GM23338 (cell line): Measurements from ENCODE around the gene KIAA0513. TPM values are rescaled to one million over a fixed set of nuclear protein-coding genes. Genes with fewer than 3 reads are reported as not detected.

Experiments used
- ATAC-seq: fragments of 200-7000 bp; cut with Tn5 transposase; 3 replicates; pipeline ENCODE4 v1.9.1; 2020
- DNase-seq: peaks from one replicate; pipeline ENCODE4 v3.0.0-alpha.2; 2015; ENCODE audit warnings: low spot score
- H2AFZ ChIP-seq: fragments of 200-600 bp; sonication (generic); 2 replicates; pipeline ENCODE4 v1.8.0; 2016; ENCODE audit warnings: antibody characterized with exemption, mild to moderate bottlenecking, moderate library complexity
- H3F3A ChIP-seq: fragments of 200-600 bp; sonication (generic); replicated peaks from 2 replicates; pipeline ENCODE4 v1.8.0; 2017; ENCODE audit warnings: antibody characterized with exemption, mixed run types, low read depth
- H3K27ac ChIP-seq: fragments of 200-600 bp; sonication (generic); 2 replicates; pipeline ENCODE4 v1.6.1; 2016; ENCODE audit warnings: low read depth
- H3K27me3 ChIP-seq: fragments of 200-600 bp; sonication (generic); 2 replicates; pipeline ENCODE4 v1.8.0; 2016; ENCODE audit warnings: mild to moderate bottlenecking, mixed run types, moderate library complexity; ENCODE audit not compliant: insufficient read depth
- H3K36me3 ChIP-seq: fragments of 200-600 bp; sonication (generic); 2 replicates; pipeline ENCODE4 v1.8.0; 2016; ENCODE audit warnings: mild to moderate bottlenecking; ENCODE audit not compliant: insufficient read depth
- H3K4me1 ChIP-seq: fragments of 200-600 bp; sonication (generic); 2 replicates; pipeline ENCODE4 v1.8.0; 2016; ENCODE audit warnings: mild to moderate bottlenecking, moderate library complexity; ENCODE audit not compliant: insufficient read depth
- H3K4me2 ChIP-seq: fragments of 200-600 bp; sonication (generic); 2 replicates; pipeline ENCODE4 v1.7.1; 2017; ENCODE audit warnings: mixed run types
- H3K4me3 ChIP-seq: fragments of 200-600 bp; sonication (generic); 2 replicates; pipeline ENCODE4 v1.6.1; 2016; ENCODE audit warnings: mixed run types
- H3K79me2 ChIP-seq: fragments of 200-600 bp; sonication (generic); replicated peaks from 2 replicates; pipeline ENCODE4 v1.8.0; 2017; ENCODE audit warnings: mild to moderate bottlenecking; ENCODE audit not compliant: insufficient read depth
- H3K9me2 ChIP-seq: fragments of 200-600 bp; sonication (generic); 2 replicates; pipeline ENCODE4 v1.8.0; 2017; ENCODE audit not compliant: insufficient read depth
- H4K20me1 ChIP-seq: fragments of 200-600 bp; sonication (generic); replicated peaks from 2 replicates; pipeline ENCODE4 v1.8.0; 2017; ENCODE audit warnings: mild to moderate bottlenecking; ENCODE audit not compliant: insufficient read depth
- H3K27ac Mint-ChIP-seq: 2 replicates; pipeline ENCODE4 v1.8.0; 2020; ENCODE audit warnings: inconsistent platforms, mild to moderate bottlenecking, moderate library complexity, mixed read lengths
- H3K27me3 Mint-ChIP-seq: 3 replicates; pipeline ENCODE4 v1.8.0; 2022; ENCODE audit warnings: low read depth, mild to moderate bottlenecking, moderate library complexity, mixed read lengths, inconsistent platforms; ENCODE audit not compliant: insufficient read depth, poor library complexity
- H3K36me3 Mint-ChIP-seq: 3 replicates; pipeline ENCODE4 v1.8.0; 2021; ENCODE audit warnings: low read depth, mild to moderate bottlenecking, inconsistent platforms, moderate library complexity, mixed read lengths
- H3K4me1 Mint-ChIP-seq: 3 replicates; pipeline ENCODE4 v1.8.0; 2020; ENCODE audit warnings: mild to moderate bottlenecking, inconsistent platforms, mixed read lengths
- H3K4me3 Mint-ChIP-seq: 3 replicates; pipeline ENCODE4 v1.8.0; 2021; ENCODE audit warnings: moderate library complexity, mild to moderate bottlenecking, inconsistent platforms, mixed read lengths
- H3K9me3 Mint-ChIP-seq: 3 replicates; pipeline ENCODE4 v1.8.0; 2020; ENCODE audit warnings: moderate library complexity, mild to moderate bottlenecking, inconsistent platforms, mixed read lengths
- CREB1 ChIP-seq: fragments of 250-450 bp; sonication (Bioruptor Pico); IDR thresholded peaks from 2 replicates; pipeline ENCODE4 v1.5.0; 2020; ENCODE audit warnings: low read depth, mild to moderate bottlenecking, moderate library complexity
- CTCF ChIP-seq, 2 experiments: fragments of 200-600 bp in 1 of 2; sonication (generic) in 1 of 2; conservative IDR thresholded peaks; 2 replicates each; pipeline versions ENCODE4 v1.5.1 to v1.6.1; 2016 to 2017; ENCODE audit warnings: antibody characterized with exemption in 2 of 2, low read depth in 2 of 2, mild to moderate bottlenecking in 2 of 2, moderate library complexity in 1 of 2
- ETS1 ChIP-seq: IDR thresholded peaks from 2 replicates; pipeline ENCODE4 v1.6.1; 2016; ENCODE audit warnings: antibody characterized with exemption
- EZH2 ChIP-seq: fragments of 200-600 bp; sonication (generic); IDR thresholded peaks from one replicate; pipeline ENCODE4 v1.8.0; 2017; ENCODE audit warnings: antibody characterized with exemption, mild to moderate bottlenecking, low read depth; ENCODE audit not compliant: unreplicated experiment
- EZH2phosphoT487 ChIP-seq: fragments of 200-600 bp; sonication (generic); IDR thresholded peaks from one replicate; pipeline ENCODE4 v1.8.1; 2018; ENCODE audit warnings: antibody characterized with exemption; ENCODE audit not compliant: unreplicated experiment
- JUNB ChIP-seq: IDR thresholded peaks from one replicate; pipeline ENCODE4 v1.6.1; 2016; ENCODE audit warnings: antibody characterized with exemption; ENCODE audit not compliant: unreplicated experiment
- NANOG ChIP-seq: IDR thresholded peaks from 2 replicates; pipeline ENCODE4 v1.6.1; 2016; ENCODE audit warnings: antibody characterized with exemption, borderline replicate concordance
- POLR2AphosphoS5 ChIP-seq: IDR thresholded peaks from 2 replicates; pipeline ENCODE4 v1.6.1; 2016; ENCODE audit warnings: antibody characterized with exemption, low read depth
- ZNF114 ChIP-seq: fragments of 250-450 bp; sonication (Bioruptor Pico); IDR thresholded peaks from 2 replicates; pipeline ENCODE4 v1.5.0; 2020; ENCODE audit warnings: mild to moderate bottlenecking, moderate library complexity
- ZNF331 ChIP-seq: fragments of 250-450 bp; sonication (Bioruptor Pico); IDR thresholded peaks from 2 replicates; pipeline ENCODE4 v1.5.0; 2020; ENCODE audit warnings: low read depth, mild to moderate bottlenecking, moderate library complexity
- ZNF462 ChIP-seq: fragments of 250-450 bp; sonication (Bioruptor Pico); IDR thresholded peaks from 2 replicates; pipeline ENCODE4 v1.5.0; 2020; ENCODE audit warnings: mild to moderate bottlenecking, moderate library complexity
- polyA plus RNA-seq: library from polyadenylated mRNA; unstranded; fragments of >200 nt; fragmentation: Nextera tagmentation; extraction: Ambion mirVana; gene quantifications from 2 replicates; pipeline ENCODE4 v1.2.1, GENCODE V29; 2016
- total RNA-seq: library from RNA; depleted of rRNA; stranded (reverse); fragments of >200 nt; shearing (Covaris generic); gene quantifications from 2 replicates; pipeline ENCODE4 v1.2.3, GENCODE V29; 2014

Gene KIAA0513
- total and polyA plus RNA-seq, 2 experiments from 2014 or later = 2.1 to 8.7 TPM

- Histone ChIP-seq H4K20me1 (no peaks in the 10 kb centered on the region), H2AFZ (no peak overlapping the region), H3F3A (peaks cover 2% of the 10 kb centered on the region; the same call in 1 of the 2 replicates), H3K4me2 (no peak overlapping the region), H3K27me3 (no peaks in the 10 kb centered on the region), H3K79me2 (peaks cover 6% of the 10 kb centered on the region), H3K4me1 (0 out of 2 replicates have a peak, but pooled peaks cover under 1% of the 10 kb centered on the region), H3K4me3 (no peak overlapping the region), H3K9me2 (no peaks in the 10 kb centered on the region), H3K36me3 (no peaks in the 10 kb centered on the region), H3K27ac (no peak overlapping the region)
- Mint-ChIP-seq H3K27me3 (peaks cover 2% of the 10 kb centered on the region), H3K4me1 (no peaks in the 10 kb centered on the region), H3K4me3 (no peak overlapping the region), H3K9me3 (no peaks in the 10 kb centered on the region; the same call in 2 of the 3 replicates), H3K27ac (no peak overlapping the region), H3K36me3 (no peaks in the 10 kb centered on the region)
- ATAC-seq (no peak), DNase-seq (no peak)
- TF ChIP-seq EZH2 (no peak), ZNF462 (CRISPR knock-in tag) (no peak), ZNF114 (no peak), CREB1 (CRISPR knock-in tag) (no peak), POLR2AphosphoS5 (no peak), ZNF331 (CRISPR knock-in tag) (no peak), NANOG (no peak), ETS1 (no peak), CTCF (conservative IDR thresholded peaks at IDR 0.05; ENCODE audit: low read depth in 2 of 2) (no peak), EZH2phosphoT487 (no peak), JUNB (no peak)
Observed at GRCh38 chr16:85015481-85016187, 12.0 kb upstream of the KIAA0513 start.
